ENCODE measurements around the gene BLMH. TPM values are rescaled to one million over a fixed set of nuclear protein-coding genes. Genes with fewer than 3 reads are reported as not detected.

The BLMH gene
- polyA plus RNA-seq, 4 donors = 8.3 to 56.6 (median 15.0) TPM

DNA sequence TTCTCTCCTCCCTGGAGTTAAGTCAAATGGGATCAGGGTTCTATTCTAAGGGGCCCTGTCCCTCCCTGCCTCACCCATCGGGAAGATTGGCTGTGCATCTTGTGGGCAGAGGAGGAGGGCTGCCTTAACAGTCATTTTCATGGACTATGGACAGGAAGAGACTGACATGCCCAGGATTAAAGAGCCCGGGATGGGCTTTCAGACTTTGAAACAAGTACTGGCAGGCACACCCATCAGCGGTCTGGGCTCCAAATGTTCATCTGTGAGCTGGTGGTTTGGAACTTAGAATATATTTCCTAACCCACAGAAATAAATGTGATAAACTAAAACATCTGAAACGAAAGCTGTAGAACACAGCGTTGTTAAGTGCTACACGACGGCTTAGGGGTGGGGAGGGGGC, 62.7 kb downstream of the BLMH start:
- peaks cover 3 to 38% (median 9%) of the 10 kb centered on the region in 3 donors for H3K4me1 ChIP-seq (ENCODE audit: control insufficient read depth in 3 of 3, insufficient read depth in 2 of 3, low read depth in 1 of 3, low read length in 2 of 3)
- no peaks in the 10 kb centered on the region for H3K36me3 ChIP-seq (ENCODE audit: control insufficient read depth in 3 of 3, insufficient read depth in 2 of 3, low read depth in 1 of 3, low read length in 3 of 3)
- no peak overlapping the region for H3K4me3 ChIP-seq (ENCODE audit: low read depth in 1 of 3, low read length in 3 of 3)
- DNase-seq (peak; percentile 78 to 81), FAIRE-seq (no peak)
- H3K27me3 ChIP-seq (ENCODE audit: control insufficient read depth in 3 of 3, insufficient read depth in 3 of 3, low read length in 3 of 3) = peaks cover 0 to 12% (median 6%) of the 10 kb centered on the region in 3 donors
- H3K9me3 ChIP-seq (ENCODE audit: control insufficient read depth in 2 of 2, insufficient read depth in 1 of 2, low read depth in 1 of 2, low read length in 1 of 2) = no peaks in the 10 kb centered on the region
- WGBS, 3 donors = 23 to 53% (median 24%) methylated on average over 7 of the region's 7 CpGs
- H3K27ac ChIP-seq (ENCODE audit: low read depth in 1 of 3, low read length in 2 of 3) = peak overlapping the region in 1 of 3 donors; percentile 33

- DNase-seq = no peak
- Histone ChIP-seq H3K4me1 (ENCODE audit: control insufficient read depth in 3 of 3, insufficient read depth in 2 of 3, low read depth in 1 of 3, low read length in 2 of 3) (peaks cover 3 to 48% (median 13%) of the 10 kb centered on the region in 3 donors), H3K9me3 (ENCODE audit: control insufficient read depth in 2 of 2, insufficient read depth in 1 of 2, low read depth in 1 of 2, low read length in 1 of 2) (no peaks in the 10 kb centered on the region), H3K4me3 (ENCODE audit: low read depth in 1 of 3, low read length in 3 of 3) (no peak overlapping the region), H3K27me3 (ENCODE audit: control insufficient read depth in 3 of 3, insufficient read depth in 3 of 3, low read length in 3 of 3) (peaks cover 0 to 4% (median 3%) of the 10 kb centered on the region in 3 donors), H3K36me3 (ENCODE audit: control insufficient read depth in 3 of 3, insufficient read depth in 2 of 3, low read depth in 1 of 3, low read length in 3 of 3) (no peaks in the 10 kb centered on the region), H3K27ac (ENCODE audit: low read depth in 1 of 3, low read length in 2 of 3) (no peak overlapping the region)
- 82 to 91% (median 84%) methylated on average over 3 of the region's 3 CpGs for WGBS, 3 donors
- FAIRE-seq = no peak
Observed at GRCh38 chr17:30228011-30228410, 63.7 kb downstream of the BLMH start.

- no peak for DNase-seq
- 85 to 93% (median 86%) methylated on average over 10 of the region's 10 CpGs for WGBS, 3 donors
- H3K4me1 ChIP-seq (ENCODE audit: control insufficient read depth in 3 of 3, insufficient read depth in 2 of 3, low read depth in 1 of 3, low read length in 2 of 3) = peaks cover 3 to 55% (median 13%) of the 10 kb centered on the region in 3 donors
- no peaks in the 10 kb centered on the region for H3K36me3 ChIP-seq (ENCODE audit: control insufficient read depth in 3 of 3, insufficient read depth in 2 of 3, low read depth in 1 of 3, low read length in 3 of 3)
- H3K4me3 ChIP-seq (ENCODE audit: low read depth in 1 of 3, low read length in 3 of 3) = no peak overlapping the region
- peaks cover 0 to 3% (median 0%) of the 10 kb centered on the region in 3 donors for H3K27me3 ChIP-seq (ENCODE audit: control insufficient read depth in 3 of 3, insufficient read depth in 3 of 3, low read length in 3 of 3)
- FAIRE-seq = no peak
- H3K27ac ChIP-seq (ENCODE audit: low read depth in 1 of 3, low read length in 2 of 3) = no peak overlapping the region
- no peaks in the 10 kb centered on the region for H3K9me3 ChIP-seq (ENCODE audit: control insufficient read depth in 2 of 2, insufficient read depth in 1 of 2, low read depth in 1 of 2, low read length in 1 of 2)
Observed at GRCh38 chr17:30226878-30227277, 64.9 kb downstream of the BLMH start.

- DNase-seq = peak; percentile 84 to 86
- H3K9me3 ChIP-seq (ENCODE audit: control insufficient read depth in 2 of 2, insufficient read depth in 1 of 2, low read depth in 1 of 2, low read length in 1 of 2) = no peaks in the 10 kb centered on the region
- no peak for FAIRE-seq
- no peak overlapping the region for H3K4me3 ChIP-seq (ENCODE audit: low read depth in 1 of 3, low read length in 3 of 3)
- H3K36me3 ChIP-seq (ENCODE audit: control insufficient read depth in 3 of 3, insufficient read depth in 2 of 3, low read depth in 1 of 3, low read length in 3 of 3) = no peaks in the 10 kb centered on the region
- 43 to 66% (median 53%) methylated on average over 15 of the region's 15 CpGs for WGBS, 3 donors
- H3K4me1 ChIP-seq (ENCODE audit: control insufficient read depth in 3 of 3, insufficient read depth in 2 of 3, low read depth in 1 of 3, low read length in 2 of 3) = peaks cover 3 to 61% (median 13%) of the 10 kb centered on the region in 3 donors
- peak overlapping the region in 2 of 3 donors; percentile 69 to 73 for H3K27ac ChIP-seq (ENCODE audit: low read depth in 1 of 3, low read length in 2 of 3)
- H3K27me3 ChIP-seq (ENCODE audit: control insufficient read depth in 3 of 3, insufficient read depth in 3 of 3, low read length in 3 of 3) = no peaks in the 10 kb centered on the region
Observed at GRCh38 chr17:30225919-30226553, 65.7 kb downstream of the BLMH start.

GRCh38 chr17:30225112-30225511, 66.6 kb downstream of the BLMH start:
- H3K4me3 ChIP-seq (ENCODE audit: low read depth in 1 of 3, low read length in 3 of 3) = no peak overlapping the region
- no peaks in the 10 kb centered on the region for H3K27me3 ChIP-seq (ENCODE audit: control insufficient read depth in 3 of 3, insufficient read depth in 3 of 3, low read length in 3 of 3)
- no peaks in the 10 kb centered on the region for H3K9me3 ChIP-seq (ENCODE audit: control insufficient read depth in 2 of 2, insufficient read depth in 1 of 2, low read depth in 1 of 2, low read length in 1 of 2)
- H3K36me3 ChIP-seq (ENCODE audit: control insufficient read depth in 3 of 3, insufficient read depth in 2 of 3, low read depth in 1 of 3, low read length in 3 of 3) = no peaks in the 10 kb centered on the region
- 77 to 88% (median 84%) methylated on average over 3 of the region's 3 CpGs for WGBS, 3 donors
- FAIRE-seq (no peak), DNase-seq (no peak)
- H3K27ac ChIP-seq (ENCODE audit: low read depth in 1 of 3, low read length in 2 of 3) = peak overlapping the region in 2 of 3 donors; percentile 69 to 73
- peaks cover 3 to 68% (median 13%) of the 10 kb centered on the region in 3 donors for H3K4me1 ChIP-seq (ENCODE audit: control insufficient read depth in 3 of 3, insufficient read depth in 2 of 3, low read depth in 1 of 3, low read length in 2 of 3)

DNA sequence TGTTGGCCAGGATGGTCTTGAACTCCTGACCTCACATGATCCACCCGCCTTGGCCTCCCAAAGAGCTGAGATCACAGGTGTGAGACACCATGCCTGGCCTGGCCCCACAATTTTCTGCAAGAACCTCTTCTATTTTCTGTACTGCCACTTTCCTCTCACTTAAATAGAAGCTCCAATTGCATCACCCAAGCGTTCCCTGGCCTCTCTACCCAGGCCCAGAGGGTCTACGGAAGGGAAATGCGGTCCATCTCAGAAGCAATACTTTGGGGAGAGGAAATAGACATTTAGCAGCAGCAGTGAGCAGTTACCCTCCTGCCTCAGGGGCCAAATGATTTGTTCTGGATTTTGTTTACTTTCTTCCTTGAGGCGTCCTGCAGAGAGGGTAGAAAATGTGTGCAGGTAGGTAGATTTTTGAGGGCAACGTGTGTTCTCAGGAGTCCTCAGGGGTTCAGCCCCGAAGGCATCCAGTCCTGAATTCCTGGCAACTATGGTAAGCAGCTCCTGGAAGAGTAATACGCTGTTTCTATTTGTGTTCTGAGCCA, 67.3 kb downstream of the BLMH start:
- H3K9me3 ChIP-seq (ENCODE audit: control insufficient read depth in 2 of 2, insufficient read depth in 1 of 2, low read depth in 1 of 2, low read length in 1 of 2) = no peaks in the 10 kb centered on the region
- H3K36me3 ChIP-seq (ENCODE audit: control insufficient read depth in 3 of 3, insufficient read depth in 2 of 3, low read depth in 1 of 3, low read length in 3 of 3) = no peaks in the 10 kb centered on the region
- no peak overlapping the region for H3K27ac ChIP-seq (ENCODE audit: low read depth in 1 of 3, low read length in 2 of 3)
- DNase-seq = no peak
- H3K4me3 ChIP-seq (ENCODE audit: low read depth in 1 of 3, low read length in 3 of 3) = no peak overlapping the region
- no peak for FAIRE-seq
- 77 to 81% (median 79%) methylated on average over 8 of the region's 8 CpGs for WGBS, 3 donors
- H3K4me1 ChIP-seq (ENCODE audit: control insufficient read depth in 3 of 3, insufficient read depth in 2 of 3, low read depth in 1 of 3, low read length in 2 of 3) = peaks cover 3 to 72% (median 13%) of the 10 kb centered on the region in 3 donors
- no peaks in the 10 kb centered on the region for H3K27me3 ChIP-seq (ENCODE audit: control insufficient read depth in 3 of 3, insufficient read depth in 3 of 3, low read length in 3 of 3)

DNA sequence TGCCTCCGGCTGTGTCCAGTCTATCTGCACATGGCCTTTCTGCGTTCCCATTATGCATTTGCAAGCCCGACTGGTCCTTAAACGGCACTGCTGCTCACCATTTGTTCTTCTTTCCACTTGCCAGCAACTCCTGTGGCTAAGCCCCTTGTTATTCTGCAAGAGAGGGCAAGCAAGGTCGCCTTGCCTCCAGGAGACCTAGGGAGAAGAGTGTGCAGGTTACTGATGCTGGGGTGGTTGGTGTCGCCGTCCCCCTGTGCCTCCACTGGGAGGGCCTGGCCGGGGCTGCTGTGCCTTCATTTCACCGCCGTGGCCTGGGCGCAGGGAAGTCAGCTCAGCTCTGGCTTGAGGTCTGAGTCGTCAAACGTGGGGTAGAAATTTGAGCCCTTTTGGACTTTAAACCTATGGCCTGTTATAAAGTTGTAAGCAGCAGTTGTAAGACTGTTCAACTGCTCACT, 69.0 kb downstream of the BLMH start:
- no peaks in the 10 kb centered on the region for H3K27me3 ChIP-seq (ENCODE audit: control insufficient read depth in 3 of 3, insufficient read depth in 3 of 3, low read length in 3 of 3)
- no peaks in the 10 kb centered on the region for H3K9me3 ChIP-seq (ENCODE audit: control insufficient read depth in 2 of 2, insufficient read depth in 1 of 2, low read depth in 1 of 2, low read length in 1 of 2)
- H3K36me3 ChIP-seq (ENCODE audit: control insufficient read depth in 3 of 3, insufficient read depth in 2 of 3, low read depth in 1 of 3, low read length in 3 of 3) = peaks cover 0 to 6% (median 0%) of the 10 kb centered on the region in 3 donors
- 37 to 61% (median 41%) methylated on average over 13 of the region's 13 CpGs for WGBS, 3 donors
- peak overlapping the region in 2 of 3 donors; percentile 42 to 84 for H3K27ac ChIP-seq (ENCODE audit: low read depth in 1 of 3, low read length in 2 of 3)
- DNase-seq = peak; percentile 87 to 89
- H3K4me1 ChIP-seq (ENCODE audit: control insufficient read depth in 3 of 3, insufficient read depth in 2 of 3, low read depth in 1 of 3, low read length in 2 of 3) = peaks cover 3 to 68% (median 12%) of the 10 kb centered on the region in 3 donors
- no peak for FAIRE-seq
- H3K4me3 ChIP-seq (ENCODE audit: low read depth in 1 of 3, low read length in 3 of 3) = peak overlapping the region in 2 of 3 donors; percentile 14 to 24

DNA sequence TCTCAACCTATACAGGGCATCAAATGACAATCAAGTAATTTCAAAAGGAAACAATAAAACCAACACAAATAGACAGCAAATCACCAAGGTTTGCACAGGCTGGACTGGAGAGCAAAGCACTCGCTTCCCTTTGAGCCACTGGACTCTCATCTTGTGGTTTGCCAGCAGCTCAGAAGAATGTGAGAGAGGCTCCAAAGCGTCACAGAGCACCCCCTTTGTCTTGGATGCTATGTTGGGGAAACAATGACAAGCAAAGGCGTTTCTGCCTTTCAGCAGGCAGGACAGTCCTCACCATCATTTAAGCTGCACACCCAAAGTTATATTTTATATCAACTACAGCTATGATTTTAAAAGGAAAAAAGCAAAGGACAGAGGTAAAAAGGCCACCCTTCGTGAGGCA, 69.5 kb downstream of the BLMH start:
- no peak for FAIRE-seq
- H3K27me3 ChIP-seq (ENCODE audit: control insufficient read depth in 3 of 3, insufficient read depth in 3 of 3, low read length in 3 of 3) = no peaks in the 10 kb centered on the region
- no peak for DNase-seq
- no peaks in the 10 kb centered on the region for H3K9me3 ChIP-seq (ENCODE audit: control insufficient read depth in 2 of 2, insufficient read depth in 1 of 2, low read depth in 1 of 2, low read length in 1 of 2)
- peaks cover 3 to 68% (median 12%) of the 10 kb centered on the region in 3 donors for H3K4me1 ChIP-seq (ENCODE audit: control insufficient read depth in 3 of 3, insufficient read depth in 2 of 3, low read depth in 1 of 3, low read length in 2 of 3)
- H3K27ac ChIP-seq (ENCODE audit: low read depth in 1 of 3, low read length in 2 of 3) = peak overlapping the region in 2 of 3 donors; percentile 42 to 84
- 69 to 87% (median 81%) methylated on average over 4 of the region's 4 CpGs for WGBS, 3 donors
- peak overlapping the region in 2 of 3 donors; percentile 14 to 24 for H3K4me3 ChIP-seq (ENCODE audit: low read depth in 1 of 3, low read length in 3 of 3)
- peaks cover 0 to 10% (median 0%) of the 10 kb centered on the region in 3 donors for H3K36me3 ChIP-seq (ENCODE audit: control insufficient read depth in 3 of 3, insufficient read depth in 2 of 3, low read depth in 1 of 3, low read length in 3 of 3)

All from small intestine (tissue), 7 donors.